Duodenal mucosa (tissue), 2 donors: ENCODE data around the gene LMAN2.
A peak's percentile ranks its signal among the peaks of the same experiment; 100 is the strongest.

Experiments
- H3K27ac ChIP-seq: one replicate; pipeline ENCODE4 v1.7.0; 2013; ENCODE audit warnings: low read depth, low read length
- H3K27me3 ChIP-seq, 2 donors: one replicate each; pipeline ENCODE4 v1.7.0; 2013; ENCODE audit warnings: low read length in 2 of 2, control low read depth in 1 of 2; ENCODE audit not compliant: insufficient read depth in 2 of 2, control insufficient read depth in 1 of 2
- H3K36me3 ChIP-seq, 2 donors: one replicate each; pipeline ENCODE4 v1.7.0; 2013; ENCODE audit warnings: low read length in 2 of 2, control low read depth in 1 of 2; ENCODE audit not compliant: insufficient read depth in 2 of 2, control insufficient read depth in 1 of 2
- H3K4me1 ChIP-seq, 2 donors: one replicate each; pipeline ENCODE4 v1.7.0; 2013; ENCODE audit warnings: low read length in 2 of 2, control low read depth in 1 of 2; ENCODE audit not compliant: insufficient read depth in 2 of 2, control insufficient read depth in 1 of 2
- H3K4me3 ChIP-seq, 2 donors: one replicate each; pipeline ENCODE4 v1.7.0; 2013; ENCODE audit warnings: low read length in 2 of 2, low read depth in 1 of 2
- H3K9ac ChIP-seq, 2 donors: one replicate each; pipeline ENCODE4 v1.7.0; 2013; ENCODE audit warnings: low read length in 2 of 2, low read depth in 1 of 2
- H3K9me3 ChIP-seq, 2 donors: one replicate each; pipeline ENCODE4 v1.7.0; 2013; ENCODE audit warnings: low read length in 2 of 2, control low read depth in 1 of 2; ENCODE audit not compliant: control insufficient read depth in 1 of 2

LMAN2 gene

DNA sequence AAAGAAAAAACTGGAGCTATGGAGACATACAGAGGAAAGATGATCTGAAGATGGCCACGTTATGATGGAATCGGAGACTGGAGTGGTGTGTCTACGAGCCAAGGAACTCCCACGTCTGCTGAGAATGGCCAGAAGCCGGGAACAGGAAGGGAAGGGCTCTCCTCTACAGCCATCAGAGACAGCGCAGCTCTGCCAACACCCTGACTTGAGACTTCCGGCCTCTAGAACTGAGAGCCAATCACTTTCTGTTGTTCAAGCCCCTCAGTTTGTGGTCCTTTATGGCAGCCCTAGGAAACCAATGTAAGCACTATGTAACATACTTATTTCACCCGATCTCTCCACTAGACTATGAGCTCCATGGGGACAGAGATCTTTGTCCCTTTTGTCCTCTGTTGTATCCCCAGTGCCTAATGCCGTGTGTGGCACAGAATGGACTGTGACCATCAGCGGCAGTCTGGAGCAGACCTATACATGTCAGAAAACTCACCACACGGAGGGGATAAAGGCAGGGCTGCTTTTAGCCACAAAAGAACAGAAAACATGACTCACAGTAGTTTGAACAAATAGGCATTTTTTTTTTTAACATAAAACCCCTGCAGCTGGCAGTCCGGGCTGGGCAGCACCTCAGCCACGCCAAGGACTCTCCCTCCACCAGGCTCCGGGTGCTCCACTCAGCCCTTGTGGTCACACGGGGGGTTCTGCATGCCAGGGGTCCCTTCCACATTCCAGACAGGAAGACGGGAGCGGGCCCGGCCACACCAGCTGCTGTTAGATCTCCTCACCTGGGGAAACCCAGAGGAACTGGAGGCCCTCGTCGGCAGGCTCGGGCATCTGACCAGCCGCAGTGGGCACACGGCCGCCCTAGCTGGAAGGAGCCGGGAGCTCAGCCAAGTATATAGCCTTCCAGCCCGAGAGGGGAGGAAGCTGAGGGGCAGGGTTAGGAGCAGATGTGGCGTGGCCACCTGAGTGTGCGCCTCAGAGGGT lies 23.6 kb downstream of the LMAN2 start:
- Histone ChIP-seq H3K9ac (peak overlapping the region in 1 of 2 donors; percentile 25), H3K4me1 (peaks cover 6 to 10% of the 10 kb centered on the region in 2 donors), H3K27ac (peak overlapping the region; percentile 44), H3K9me3 (no peaks in the 10 kb centered on the region), H3K27me3 (no peaks in the 10 kb centered on the region), H3K36me3 (peaks cover 11 to 33% of the 10 kb centered on the region in 2 donors), H3K4me3 (peak overlapping the region in 1 of 2 donors; percentile 16)

DNA sequence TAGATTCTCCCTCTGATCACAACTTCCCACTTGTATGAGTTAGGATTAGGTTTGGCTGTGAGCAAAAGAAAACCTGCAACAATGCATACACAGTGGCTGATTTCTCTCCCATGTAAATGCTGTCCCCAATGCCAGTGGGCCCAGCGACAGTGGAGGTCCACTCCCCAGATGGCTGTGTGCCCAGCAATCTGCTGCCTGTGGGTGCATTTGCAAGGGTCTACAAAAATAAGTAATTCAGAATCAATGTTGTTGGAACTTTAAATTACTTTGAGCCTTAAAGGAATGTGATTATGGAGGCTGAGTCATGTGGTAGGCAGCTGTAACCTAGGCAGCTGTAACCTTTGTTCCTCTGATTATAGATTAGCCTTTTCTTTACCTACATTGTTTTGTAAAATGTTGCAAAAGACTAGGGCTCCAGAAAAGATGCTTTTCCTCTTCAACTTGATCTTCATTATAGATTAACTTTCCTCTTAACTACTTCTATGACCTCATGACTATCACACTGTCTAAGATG lies 25.5 kb downstream of the LMAN2 start:
- peak overlapping the region in 1 of 2 donors; percentile 8 for H3K4me3 ChIP-seq
- H3K27ac ChIP-seq, result no peak overlapping the region
- peaks cover 9 to 19% of the 10 kb centered on the region in 2 donors for H3K36me3 ChIP-seq
- H3K9ac ChIP-seq, result no peak overlapping the region
- H3K4me1 ChIP-seq, result peaks cover 6 to 10% of the 10 kb centered on the region in 2 donors
- H3K27me3 ChIP-seq, result no peaks in the 10 kb centered on the region
- no peaks in the 10 kb centered on the region for H3K9me3 ChIP-seq

GRCh38 chr5:177320879-177321278 lies 30.6 kb downstream of the LMAN2 start:
- Histone ChIP-seq H3K4me3 (no peak overlapping the region), H3K9me3 (no peaks in the 10 kb centered on the region), H3K9ac (no peak overlapping the region), H3K36me3 (peaks cover 4 to 10% of the 10 kb centered on the region in 2 donors), H3K4me1 (peaks cover 4 to 9% of the 10 kb centered on the region in 2 donors), H3K27ac (no peak overlapping the region), H3K27me3 (no peaks in the 10 kb centered on the region)

GRCh38 chr5:177319913-177320588 lies 31.4 kb downstream of the LMAN2 start:
- H3K9me3 ChIP-seq, result no peaks in the 10 kb centered on the region
- no peak overlapping the region for H3K27ac ChIP-seq
- peaks cover 4 to 10% of the 10 kb centered on the region in 2 donors for H3K36me3 ChIP-seq
- H3K4me3 ChIP-seq, result no peak overlapping the region
- peaks cover 0 to under 1% of the 10 kb centered on the region in 2 donors for H3K4me1 ChIP-seq
- H3K27me3 ChIP-seq, result no peaks in the 10 kb centered on the region
- H3K9ac ChIP-seq, result no peak overlapping the region

DNA sequence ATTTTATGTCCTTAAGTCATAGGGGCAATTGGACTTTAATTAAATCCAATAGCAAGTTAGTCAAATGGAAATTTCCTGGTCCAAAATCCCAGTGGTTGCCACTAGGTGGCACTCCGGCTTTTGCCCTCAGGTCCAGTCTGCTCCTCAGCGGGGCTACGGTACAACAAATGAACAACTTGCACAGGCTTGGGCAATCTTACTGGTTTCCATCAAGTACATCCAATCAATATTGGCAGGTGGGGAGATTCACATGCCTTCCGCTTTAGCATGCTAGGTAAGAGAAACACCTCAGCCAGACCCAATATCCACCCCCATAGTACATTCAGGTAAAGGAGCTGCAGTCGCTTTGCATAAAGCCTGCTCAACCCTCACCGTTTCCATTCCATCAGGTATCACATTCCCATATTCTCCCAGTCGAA lies 33.5 kb downstream of the LMAN2 start:
- no peak overlapping the region for H3K27ac ChIP-seq
- H3K36me3 ChIP-seq, result peaks cover 4 to 10% of the 10 kb centered on the region in 2 donors
- no peaks in the 10 kb centered on the region for H3K27me3 ChIP-seq
- H3K9ac ChIP-seq, result no peak overlapping the region
- H3K9me3 ChIP-seq, result no peaks in the 10 kb centered on the region
- peaks cover under 1 to 1% of the 10 kb centered on the region in 2 donors for H3K4me1 ChIP-seq
- no peak overlapping the region for H3K4me3 ChIP-seq

GRCh38 chr5:177316005-177316404 lies 35.5 kb downstream of the LMAN2 start:
- Histone ChIP-seq H3K27ac (no peak overlapping the region), H3K27me3 (no peaks in the 10 kb centered on the region), H3K9me3 (no peaks in the 10 kb centered on the region)

GRCh38 chr5:177315411-177315810 lies 36.1 kb downstream of the LMAN2 start:
- Histone ChIP-seq H3K9me3 (no peaks in the 10 kb centered on the region), H3K9ac (no peak overlapping the region)

More at GRCh38 chr5:177316005-177316404, 35.5 kb downstream of the LMAN2 start:
- Histone ChIP-seq H3K36me3 (peaks cover 4 to 8% of the 10 kb centered on the region in 2 donors), H3K9ac (no peak overlapping the region), H3K4me1 (peaks cover 9 to 14% of the 10 kb centered on the region in 2 donors), H3K4me3 (no peak overlapping the region)

DNA sequence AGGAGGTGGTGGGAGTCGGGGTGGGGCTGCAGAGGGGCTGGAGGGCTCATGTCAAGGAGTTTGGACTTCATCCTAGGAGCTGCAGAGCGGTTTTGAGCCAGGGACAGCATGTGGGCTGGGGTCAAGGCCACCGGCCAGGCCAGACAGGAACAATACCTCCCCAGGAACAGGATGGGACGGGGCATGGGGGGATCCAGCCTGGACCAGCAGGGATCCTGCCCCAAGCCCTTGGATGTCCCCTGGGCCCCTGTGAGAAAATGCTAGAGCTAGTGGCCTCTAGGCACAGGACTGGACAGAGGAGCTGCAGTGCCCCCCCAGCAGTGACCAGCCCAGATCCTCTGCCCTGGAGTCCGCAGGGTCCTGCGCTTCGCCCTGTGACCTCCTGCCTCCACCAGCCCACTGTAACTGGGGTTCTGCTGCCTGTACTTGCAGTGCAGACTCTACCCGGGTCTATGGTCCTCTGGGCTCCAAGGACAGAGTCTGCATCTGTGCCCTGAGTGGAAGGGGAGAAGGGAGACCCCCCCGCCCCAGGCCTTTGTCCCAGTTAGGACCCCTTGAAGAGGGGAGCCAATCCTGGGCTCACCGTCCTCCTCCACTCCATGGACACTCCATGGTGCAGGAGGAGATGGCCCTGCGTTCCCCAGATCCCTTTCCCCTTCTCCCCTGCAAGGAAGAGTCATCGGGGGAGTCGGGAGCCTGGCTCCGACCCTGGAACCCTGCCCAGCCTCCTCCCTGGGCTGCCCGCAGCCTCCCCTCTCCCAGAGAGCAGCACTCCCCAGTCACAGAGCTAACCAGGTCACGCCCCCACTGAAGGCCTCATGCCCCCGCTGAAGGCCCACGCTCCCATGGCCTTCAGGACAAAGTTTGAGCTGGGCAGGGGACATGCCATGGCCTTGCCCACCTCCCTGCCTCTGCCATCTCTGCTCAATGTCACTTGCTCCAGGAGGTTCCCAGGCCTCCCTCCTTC lies 36.8 kb downstream of the LMAN2 start:
- Histone ChIP-seq H3K4me1 (peaks cover 22 to 27% of the 10 kb centered on the region in 2 donors), H3K27me3 (no peaks in the 10 kb centered on the region), H3K36me3 (peaks cover 0 to 4% of the 10 kb centered on the region in 2 donors), H3K9me3 (no peaks in the 10 kb centered on the region), H3K4me3 (no peak overlapping the region), H3K27ac (no peak overlapping the region), H3K9ac (no peak overlapping the region)

More at GRCh38 chr5:177315411-177315810, 36.1 kb downstream of the LMAN2 start:
- H3K4me1 ChIP-seq, result peaks cover 15 to 20% of the 10 kb centered on the region in 2 donors
- H3K27me3 ChIP-seq, result no peaks in the 10 kb centered on the region
- H3K36me3 ChIP-seq, result peaks cover 4 to 5% of the 10 kb centered on the region in 2 donors
- H3K27ac ChIP-seq, result no peak overlapping the region
- no peak overlapping the region for H3K4me3 ChIP-seq

DNA sequence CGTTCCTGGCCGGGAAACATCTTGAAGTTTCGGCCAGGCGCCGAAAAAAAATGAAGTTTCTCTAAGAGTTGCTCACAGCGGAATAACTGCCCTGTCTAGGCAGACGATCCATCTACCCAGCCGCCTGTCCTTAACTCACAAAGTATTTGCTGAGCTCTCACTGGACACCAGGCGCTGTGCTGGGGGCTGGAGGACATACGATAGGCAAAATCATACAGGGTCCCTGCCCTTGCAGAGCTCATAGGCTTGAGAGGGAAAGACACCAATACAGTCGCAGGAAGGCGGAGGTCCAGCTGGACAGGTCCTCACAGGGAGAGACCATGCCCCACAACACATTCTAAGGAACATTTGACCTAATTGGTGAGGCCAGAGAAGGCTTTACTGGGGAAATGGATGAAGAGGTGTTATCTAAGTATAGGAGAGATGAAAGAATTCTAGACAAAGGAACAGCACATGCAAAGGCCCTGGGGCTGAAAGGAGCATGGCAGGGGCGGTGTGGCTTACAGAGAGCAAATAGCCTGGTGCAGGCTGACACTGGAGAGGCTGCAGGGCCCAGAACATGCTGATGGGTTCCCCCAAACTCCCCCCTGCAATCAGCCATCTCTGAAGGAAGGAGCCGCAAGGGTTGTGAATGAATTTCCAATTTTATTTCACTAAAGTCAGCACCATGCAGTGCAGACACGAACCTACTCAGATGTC lies 37.8 kb downstream of the LMAN2 start:
- Histone ChIP-seq H3K27ac (no peak overlapping the region), H3K27me3 (no peaks in the 10 kb centered on the region), H3K9ac (no peak overlapping the region), H3K36me3 (peaks cover 2 to 4% of the 10 kb centered on the region in 2 donors), H3K9me3 (no peaks in the 10 kb centered on the region), H3K4me3 (no peak overlapping the region), H3K4me1 (peaks cover 27% of the 10 kb centered on the region in 2 donors)
